D721Med (cell line): ENCODE results near the gene VPS26B.

ENCODE experiments used
- DNase-seq: peaks from one replicate; pipeline ENCODE4 v3.0.0; 2011; ENCODE audit warnings: low spot score; ENCODE audit not compliant: insufficient read length
- FAIRE-seq: peaks from 2 replicates; lab custom pipeline; 2011; peaks lifted over from hg19 to GRCh38; lab: Jason Lieb, UNC
- TF ChIP-seq, protein P1 (sequence below): IDR thresholded peaks from 2 replicates; pipeline ENCODE4 v1.5.1; 2012; ENCODE audit warnings: mild to moderate bottlenecking, control low read depth; ENCODE audit not compliant: insufficient read depth; ENCODE audit errors: missing control alignments

The VPS26B gene

DNA sequence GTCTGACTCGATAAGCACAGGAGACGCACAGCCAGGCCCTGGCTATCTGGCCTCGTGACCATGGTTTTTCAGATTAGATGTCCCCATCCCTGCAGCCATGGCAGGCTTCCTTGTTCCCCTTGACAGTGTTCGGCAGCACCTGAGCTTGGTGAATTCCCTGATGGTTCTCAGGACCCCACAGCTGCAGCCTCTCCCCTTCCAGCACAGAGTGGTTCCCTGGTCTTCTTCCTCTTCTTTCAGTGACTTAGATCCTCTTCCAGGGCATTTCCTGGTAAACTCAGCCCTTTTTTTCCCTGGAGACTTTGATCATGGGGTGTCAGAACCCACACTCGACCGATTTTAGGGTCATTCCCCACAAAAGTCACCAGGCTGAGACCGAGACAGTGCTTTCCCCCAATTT is 66.2 kb downstream of the VPS26B start:
- FAIRE-seq, result no peak
- TF ChIP-seq, protein P1, sequence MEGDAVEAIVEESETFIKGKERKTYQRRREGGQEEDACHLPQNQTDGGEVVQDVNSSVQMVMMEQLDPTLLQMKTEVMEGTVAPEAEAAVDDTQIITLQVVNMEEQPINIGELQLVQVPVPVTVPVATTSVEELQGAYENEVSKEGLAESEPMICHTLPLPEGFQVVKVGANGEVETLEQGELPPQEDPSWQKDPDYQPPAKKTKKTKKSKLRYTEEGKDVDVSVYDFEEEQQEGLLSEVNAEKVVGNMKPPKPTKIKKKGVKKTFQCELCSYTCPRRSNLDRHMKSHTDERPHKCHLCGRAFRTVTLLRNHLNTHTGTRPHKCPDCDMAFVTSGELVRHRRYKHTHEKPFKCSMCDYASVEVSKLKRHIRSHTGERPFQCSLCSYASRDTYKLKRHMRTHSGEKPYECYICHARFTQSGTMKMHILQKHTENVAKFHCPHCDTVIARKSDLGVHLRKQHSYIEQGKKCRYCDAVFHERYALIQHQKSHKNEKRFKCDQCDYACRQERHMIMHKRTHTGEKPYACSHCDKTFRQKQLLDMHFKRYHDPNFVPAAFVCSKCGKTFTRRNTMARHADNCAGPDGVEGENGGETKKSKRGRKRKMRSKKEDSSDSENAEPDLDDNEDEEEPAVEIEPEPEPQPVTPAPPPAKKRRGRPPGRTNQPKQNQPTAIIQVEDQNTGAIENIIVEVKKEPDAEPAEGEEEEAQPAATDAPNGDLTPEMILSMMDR, result no peak

GRCh38 chr11:134291196-134291595 is 66.7 kb downstream of the VPS26B start:
- FAIRE-seq (no peak), DNase-seq (no peak)
- TF ChIP-seq, protein P1, result no peak

More for the DNA sequence above, 66.2 kb downstream of the VPS26B start:
- no peak for DNase-seq

DNA sequence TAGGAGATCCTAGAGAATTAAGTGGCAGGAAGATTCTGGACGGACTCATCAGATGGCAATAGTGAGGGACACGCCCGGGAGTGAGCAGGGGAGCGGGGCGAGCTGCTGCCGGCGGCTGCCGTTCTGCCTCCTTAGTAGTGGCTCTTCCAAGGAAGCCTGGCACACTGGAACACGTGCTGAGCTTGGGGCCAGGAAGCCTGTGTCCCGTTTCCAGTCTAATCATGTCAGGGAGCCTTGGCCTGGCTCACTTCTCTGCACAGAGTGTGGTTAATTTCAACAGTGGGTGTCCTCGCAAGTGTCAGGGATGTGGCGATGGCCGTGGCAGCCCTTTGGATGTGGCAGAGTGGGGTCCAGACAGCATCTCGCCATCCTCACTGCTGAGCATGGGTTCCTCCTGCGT is 68.2 kb downstream of the VPS26B start:
- TF ChIP-seq, protein P1, result no peak
- DNase-seq (no peak), FAIRE-seq (no peak)

GRCh38 chr11:134293119-134294113 is 68.9 kb downstream of the VPS26B start:
- DNase-seq (no peak), FAIRE-seq (no peak)
- TF ChIP-seq, protein P1, result no peak

DNA sequence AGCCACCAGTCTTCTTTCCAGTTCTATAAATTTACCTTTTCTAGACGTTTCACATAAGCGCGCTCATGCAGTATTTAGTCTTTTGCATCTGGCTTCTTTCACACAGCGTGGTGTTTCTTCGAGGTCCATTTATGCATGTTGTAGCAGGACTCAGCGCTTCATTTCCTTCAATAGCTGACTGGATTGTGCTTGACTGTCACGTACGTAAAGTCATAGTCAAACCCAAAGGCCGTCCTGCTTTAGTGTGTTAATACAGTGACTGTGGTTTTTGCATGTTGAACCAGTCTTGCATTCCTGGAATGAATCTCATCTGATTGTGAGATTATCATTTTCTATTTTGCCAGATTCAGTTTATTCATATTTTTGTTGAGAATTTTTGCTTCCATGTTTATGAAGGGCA is 70.2 kb downstream of the VPS26B start:
- TF ChIP-seq, protein P1, result no peak
- DNase-seq, result no peak
- FAIRE-seq, result peak; percentile 11
